GM21367 (cell line): Measurements from ENCODE around the gene MRPS15.
A peak's percentile ranks its signal among the peaks of the same experiment; 100 is the strongest.
"Not testable (repeated sequence)": the region's sequence is repeated elsewhere in the genome, so short reads cannot be mapped to it uniquely, and the experiment has no call there.

Experiments used
- ATAC-seq: cut with Tn5 transposase; IDR thresholded peaks from one replicate; pipeline ENCODE4 v1.9.1; 2021; ENCODE audit not compliant: unreplicated experiment

Gene MRPS15

DNA sequence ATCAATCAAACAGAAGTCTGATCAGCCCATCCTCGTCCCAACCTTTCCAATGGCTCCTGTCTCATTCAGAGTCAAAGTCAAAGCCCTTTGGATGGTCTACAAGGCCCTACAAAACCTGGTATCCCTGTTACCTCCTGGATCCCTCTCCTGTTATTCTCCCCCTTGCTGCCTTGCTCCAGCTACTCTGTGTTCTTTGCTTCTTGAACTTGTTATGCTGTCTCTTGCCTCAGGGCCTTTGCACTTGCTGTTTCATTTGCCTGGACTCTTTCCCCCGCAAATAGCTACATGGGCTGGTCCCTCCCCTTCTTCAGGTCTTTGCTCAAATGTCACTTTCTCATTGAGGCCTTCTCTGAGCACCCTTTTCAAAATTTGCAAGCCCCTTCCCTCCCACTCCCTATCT, 19.9 kb upstream of the MRPS15 start:
- no peak for ATAC-seq

DNA sequence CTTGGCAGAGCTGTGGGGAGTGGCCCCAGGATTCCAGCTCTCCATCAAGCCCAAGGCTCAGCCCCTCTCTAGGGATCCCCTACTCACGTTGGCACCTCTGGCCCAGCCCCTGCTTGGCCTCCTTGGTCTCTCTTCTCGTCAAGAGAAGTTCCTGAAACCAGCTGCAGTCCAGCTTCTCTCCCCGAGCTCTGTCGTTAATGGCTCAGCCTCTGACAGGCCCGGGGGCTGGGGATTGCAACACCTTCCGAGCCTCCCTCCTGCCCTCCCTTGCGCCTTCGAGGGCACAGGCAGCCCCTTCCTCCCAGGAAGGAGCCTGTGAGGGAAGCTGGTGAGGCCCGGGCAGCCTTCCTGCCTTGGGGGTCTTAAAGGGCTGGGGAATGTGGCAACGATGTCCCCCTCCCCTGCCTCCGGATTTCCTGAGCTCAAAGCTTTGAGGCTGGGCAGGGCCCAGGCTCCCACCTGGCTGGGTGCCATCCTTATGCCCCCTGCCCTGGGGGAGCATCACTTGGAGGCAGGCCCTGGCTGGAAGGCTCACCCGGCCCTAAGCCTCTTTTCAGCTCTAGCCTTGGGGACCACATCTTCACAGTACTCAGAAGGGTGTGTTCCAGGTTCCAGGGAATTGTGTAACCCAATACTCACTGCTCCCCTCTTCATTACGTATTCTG, 18.7 kb upstream of the MRPS15 start, which contains the start of gene CSF3R:
Gene CSF3R, minus strand, starts transcription at position 190 of the 665 bp plus-strand sequence. CDS start 3,417 bp downstream, outside the sequence.
- no peak for ATAC-seq

DNA sequence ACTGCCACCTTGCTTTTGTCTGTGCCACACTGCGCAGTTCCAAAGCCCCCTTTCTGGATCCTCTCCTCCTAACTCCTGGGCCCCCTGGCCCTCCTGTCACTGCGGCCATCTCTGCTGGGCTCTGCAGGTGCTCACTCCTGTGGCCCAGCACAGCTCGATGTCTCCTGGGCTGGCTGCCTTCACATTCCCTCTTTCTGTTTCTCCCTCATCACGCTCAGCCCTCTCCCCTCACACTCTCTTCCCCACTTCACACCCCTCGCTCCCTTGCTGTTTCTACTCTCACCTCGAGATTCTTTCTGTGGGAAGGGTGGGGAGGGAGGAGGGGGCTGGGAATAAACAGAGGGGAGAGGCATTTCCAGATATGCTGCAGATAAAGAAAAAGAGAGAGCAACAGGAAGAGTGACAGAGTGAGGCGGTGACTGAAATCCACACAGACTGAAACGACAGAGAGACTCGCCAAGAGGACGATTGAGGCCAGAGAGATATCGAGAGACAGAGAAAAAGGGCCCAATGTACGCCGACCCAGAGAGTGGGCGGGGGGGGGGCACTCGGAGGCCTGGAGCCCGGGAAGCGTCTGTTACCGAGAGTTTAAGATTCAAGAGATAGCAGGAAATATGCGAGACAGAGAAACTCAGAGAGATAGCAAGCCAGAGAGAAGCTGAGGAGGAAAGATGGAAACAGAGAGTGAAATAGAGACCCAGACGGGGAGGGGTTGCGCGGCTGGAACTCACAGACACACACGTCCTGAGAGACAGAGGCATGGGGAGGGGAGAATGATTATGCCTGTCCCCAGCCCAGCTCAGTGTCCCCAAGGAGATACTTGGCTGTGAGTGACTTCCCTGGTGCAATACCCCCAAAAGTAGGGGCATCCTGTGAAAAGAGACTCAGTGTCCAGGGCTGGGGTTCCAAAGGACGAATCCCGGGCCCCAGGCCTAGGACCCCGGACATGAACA, 17.9 kb upstream of the MRPS15 start:
- ATAC-seq, result no peak

DNA sequence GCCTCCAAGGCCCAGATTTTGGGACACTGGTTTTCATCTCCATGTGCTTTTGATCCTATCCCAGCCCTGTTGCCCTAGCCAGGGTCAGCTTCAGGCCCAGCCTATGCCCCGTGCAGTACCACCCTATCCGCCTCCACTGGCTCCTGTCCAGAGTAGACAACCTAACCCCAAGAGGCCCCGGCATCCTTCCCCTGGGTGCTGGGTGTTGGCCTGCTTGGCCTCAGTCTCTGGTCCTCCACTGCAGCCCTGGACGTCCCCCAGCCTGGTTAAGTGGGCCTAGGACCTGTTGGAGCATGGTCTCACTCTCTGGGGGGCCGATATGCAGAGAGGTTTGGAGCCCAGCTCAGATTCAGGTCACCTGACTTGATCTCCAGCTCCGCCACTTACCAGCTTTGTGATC, 16.9 kb upstream of the MRPS15 start:
- no peak for ATAC-seq

DNA sequence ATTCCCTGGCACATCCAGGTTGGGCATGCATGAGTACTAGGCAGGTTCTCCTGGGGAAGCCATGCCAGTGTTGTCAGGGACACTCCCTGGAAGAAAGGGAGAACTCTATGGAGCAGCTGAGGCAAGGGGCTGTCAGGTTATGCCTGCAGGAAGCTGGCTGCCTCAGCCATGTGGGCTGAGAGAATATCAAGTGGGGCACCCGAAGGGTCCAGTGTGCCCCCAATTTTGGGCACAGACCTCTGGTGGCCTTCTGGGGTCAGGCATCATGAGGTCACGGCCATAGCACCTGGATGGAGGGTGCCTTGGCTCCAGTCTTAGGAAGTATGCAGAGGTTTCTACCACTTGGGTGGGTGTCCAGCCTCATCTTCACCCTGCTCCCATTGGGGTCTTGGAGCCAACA, 16.0 kb upstream of the MRPS15 start:
- no peak for ATAC-seq

DNA sequence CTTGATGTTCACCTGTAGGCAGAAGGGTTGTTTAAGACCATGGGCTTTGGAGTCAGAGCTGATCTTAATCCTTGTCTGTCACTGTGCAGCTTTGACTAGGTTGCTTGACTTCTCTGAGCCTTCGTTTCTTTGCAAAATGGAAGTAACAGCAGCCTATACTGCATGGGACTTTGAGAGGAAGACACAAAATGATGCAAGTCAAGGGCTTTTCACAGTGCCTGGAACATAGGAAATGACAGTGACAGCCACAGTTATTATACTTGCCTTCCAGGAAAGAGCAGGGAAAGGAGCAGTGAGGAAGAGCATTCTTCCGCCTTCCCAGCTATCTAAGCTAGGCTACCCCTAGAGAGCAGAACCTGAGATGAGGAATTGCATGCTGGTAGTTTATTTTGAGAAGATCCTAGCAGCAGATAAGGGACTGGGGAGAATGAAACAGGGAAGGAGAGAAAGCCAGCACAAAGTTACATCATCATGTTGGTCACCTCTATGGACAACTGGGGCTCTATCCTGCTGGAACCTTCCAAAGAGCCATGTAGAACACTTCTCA, 15.4 kb upstream of the MRPS15 start:
- no peak for ATAC-seq

DNA sequence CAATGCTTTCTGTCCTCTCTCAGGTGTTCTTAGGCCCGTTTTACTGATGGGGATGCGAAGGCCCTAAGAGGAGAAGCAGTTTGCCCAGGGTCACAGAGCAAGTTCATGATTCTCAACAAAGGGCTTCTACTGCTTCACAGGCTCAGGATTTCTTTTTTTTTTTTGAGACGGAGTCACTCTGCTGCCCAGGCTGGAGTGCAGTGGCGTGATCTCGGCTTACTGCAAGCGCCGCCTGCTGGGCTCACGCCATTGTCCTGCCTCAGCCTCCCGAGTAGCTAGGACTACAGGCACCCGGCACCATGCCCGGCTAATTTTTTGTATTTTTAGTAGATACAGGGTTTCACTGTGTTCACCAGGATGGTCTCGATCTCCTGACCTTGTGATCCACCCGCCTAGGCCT, 13.4 kb upstream of the MRPS15 start:
- ATAC-seq, result not testable (repeated sequence)

DNA sequence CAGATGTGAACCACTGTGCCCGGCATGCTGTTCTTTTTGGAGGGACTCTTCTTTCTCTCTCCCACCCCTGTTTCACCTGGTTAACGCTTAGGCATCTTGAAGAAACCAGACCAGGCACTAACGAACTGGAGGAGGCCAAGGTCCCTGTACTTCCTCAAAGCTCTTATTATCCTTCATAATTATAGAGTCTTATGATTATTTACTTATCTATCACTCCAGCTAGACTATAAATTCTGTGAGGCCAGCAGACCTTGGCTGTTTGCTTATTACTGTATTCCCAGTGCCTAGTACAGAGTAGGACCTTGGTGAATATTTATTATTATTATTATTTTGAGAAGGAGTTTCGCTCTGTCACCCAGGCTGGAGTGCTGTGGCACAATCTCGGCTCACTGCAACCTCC, 12.8 kb upstream of the MRPS15 start:
- ATAC-seq, result no peak

DNA sequence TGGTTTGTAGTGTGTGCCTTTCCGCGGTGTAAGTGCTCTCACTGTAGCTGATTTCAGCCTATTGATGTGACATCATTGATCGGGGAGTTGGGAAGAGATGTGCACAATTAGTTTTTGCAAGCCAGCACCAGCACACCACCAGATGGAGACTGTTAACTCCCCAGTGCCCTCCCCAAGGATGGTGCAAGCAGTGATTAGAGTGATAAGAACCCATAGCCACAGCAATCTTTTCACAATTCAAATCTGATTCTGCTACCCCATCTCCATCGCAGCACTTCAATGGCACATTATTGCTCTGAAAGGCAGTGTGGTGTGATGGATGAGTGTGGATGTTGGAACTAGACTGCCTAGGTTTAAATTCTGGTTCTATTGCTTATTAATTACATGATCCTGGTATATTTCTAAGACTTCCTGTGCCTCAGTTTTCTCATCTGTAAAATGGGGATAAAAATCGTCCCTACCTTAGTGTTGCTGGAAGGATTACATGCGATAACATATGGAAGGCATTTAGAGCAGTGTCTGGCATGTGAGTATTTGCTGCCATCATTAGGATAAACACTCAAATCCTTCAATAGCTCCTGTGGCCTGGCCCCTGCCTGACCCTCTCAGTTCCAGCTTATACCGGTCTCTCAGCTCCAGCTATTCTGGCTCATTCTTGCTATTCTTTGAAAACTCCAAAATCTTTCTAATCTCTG, 11.9 kb upstream of the MRPS15 start:
- ATAC-seq, result no peak

DNA sequence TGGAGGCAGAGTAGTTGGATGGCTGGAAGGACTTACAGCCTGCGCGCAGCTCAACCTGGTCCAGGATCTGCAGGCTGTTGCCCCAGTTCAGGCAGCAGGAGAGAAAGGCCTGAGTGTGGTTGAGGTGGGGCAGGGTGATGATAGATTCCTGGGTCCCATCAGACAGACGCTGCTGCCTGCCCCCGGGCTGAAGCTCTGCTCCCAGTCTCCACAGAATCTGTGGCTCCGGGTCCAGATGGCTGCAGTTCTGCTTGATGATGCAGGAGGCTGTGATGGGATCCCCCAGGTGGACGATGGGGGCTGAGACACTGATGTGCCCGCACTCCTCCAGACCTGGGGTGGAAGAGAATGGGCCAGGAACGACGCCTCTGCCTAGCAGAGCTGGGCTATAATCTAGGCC, 11.2 kb upstream of the MRPS15 start:
- ATAC-seq, result no peak

DNA sequence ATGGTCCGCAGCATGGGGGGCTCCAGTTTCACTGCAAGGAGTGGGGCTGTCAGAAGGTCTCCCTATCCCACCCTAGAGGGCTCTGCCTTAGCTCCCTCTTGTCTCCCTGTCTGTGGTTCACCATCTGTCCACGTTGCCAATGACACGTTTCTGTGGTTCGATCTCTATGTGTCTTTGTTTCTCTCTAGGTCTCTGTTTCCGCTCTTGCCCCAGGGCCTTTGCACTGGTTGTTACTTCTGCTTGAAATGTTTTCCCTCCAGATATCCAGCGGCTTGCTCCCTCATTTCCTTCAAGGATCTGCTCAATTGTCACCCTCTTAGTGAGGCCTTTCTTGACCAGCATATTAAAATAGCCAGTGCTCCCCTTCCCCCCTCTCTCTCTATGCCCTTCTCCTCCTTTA, 8.5 kb upstream of the MRPS15 start:
- no peak for ATAC-seq

DNA sequence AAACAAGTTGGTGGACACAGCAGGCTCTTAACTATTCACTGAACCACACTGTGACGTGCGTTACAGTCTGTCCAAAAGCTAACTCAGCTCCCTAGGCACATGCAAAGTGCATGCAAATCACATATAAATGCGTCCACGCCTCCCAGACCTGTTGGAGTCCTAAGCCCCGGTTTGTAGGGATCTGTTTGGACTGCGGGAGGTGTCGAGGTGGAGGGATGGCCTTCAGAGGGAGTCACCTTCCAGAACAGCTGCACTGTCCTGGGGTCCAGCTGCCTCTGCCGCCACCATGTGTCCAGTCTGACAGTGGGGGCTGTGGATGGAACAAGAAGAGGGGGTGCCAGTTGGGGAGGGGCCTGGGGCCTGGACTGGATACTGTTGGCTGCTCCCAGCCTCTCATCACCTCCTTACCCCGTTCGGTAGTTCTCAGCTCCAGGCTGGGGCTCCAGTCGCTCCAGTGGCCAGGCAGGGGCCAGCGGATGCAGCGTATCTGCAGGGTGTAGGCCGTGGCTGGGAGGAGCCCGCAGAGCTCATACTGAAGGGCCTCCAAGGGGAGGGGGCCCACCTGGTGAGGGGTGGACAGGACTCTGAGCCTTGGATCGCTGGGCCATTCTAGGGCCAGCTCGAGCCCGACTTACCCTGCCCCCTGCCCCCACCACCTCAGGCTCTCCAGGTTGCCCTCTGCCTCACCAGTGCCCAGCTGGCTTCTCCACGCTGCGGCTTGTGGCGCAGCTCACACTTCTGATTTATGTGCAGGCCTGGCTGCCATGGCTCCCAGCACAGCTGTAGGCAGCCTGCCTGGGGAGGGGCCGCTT, 7.9 kb upstream of the MRPS15 start:
- ATAC-seq, result no peak

DNA sequence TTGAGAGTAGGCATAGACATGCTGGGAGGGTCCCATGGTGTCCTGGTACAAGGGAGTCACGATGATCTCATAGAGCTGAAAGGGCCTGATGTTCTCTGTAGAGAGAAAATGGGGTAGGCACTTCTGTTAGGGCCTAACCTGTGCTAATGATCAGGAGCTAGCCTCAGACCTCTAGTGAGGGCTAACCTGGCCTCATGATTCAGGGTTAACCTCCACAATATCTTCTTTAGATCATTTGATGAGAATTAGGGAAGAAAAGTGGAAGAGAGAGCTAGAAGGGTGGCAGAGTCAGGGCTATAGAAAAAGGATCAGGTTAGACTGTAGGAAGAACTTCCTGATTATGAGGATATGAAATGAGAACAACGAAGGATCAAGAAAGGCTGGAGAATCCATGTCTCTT, 5.0 kb upstream of the MRPS15 start:
- no peak for ATAC-seq

DNA sequence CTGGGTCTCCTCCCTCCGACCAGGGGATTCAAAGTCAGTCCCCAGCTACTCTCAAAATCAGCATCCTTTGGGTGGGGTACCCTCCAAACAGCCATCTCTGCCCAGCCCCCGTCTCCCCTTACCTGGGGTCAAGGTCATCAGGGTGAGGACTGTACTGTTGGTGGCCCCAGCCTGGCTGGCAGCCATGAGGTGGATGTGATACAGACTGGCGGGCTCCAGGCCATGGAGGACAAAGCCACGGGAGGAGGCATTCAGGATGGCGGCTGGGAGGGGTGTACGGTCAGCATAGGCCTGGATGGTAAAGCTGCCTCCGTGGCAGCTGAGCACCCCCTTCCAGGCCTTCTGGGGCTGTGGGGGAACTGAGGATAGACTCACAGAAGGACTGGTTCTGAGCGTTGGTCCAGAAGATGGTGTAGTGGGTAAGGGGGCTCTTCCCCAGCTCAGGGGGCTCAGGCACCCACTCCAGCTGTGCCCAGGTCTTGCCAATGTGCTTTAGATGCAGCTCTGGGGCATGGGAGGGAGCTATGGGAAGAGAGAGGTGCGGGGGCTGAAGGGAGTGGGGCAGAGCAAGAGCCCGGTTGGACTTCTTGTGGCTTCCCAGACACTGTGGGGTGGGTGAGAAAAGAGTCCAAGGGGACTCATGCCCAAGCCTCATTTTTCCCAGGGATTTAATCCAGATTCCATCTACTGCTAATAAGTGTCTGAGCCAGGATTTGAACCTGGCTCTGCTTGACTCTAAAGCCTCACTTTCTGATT, 3.7 kb upstream of the MRPS15 start:
- ATAC-seq, result no peak

DNA sequence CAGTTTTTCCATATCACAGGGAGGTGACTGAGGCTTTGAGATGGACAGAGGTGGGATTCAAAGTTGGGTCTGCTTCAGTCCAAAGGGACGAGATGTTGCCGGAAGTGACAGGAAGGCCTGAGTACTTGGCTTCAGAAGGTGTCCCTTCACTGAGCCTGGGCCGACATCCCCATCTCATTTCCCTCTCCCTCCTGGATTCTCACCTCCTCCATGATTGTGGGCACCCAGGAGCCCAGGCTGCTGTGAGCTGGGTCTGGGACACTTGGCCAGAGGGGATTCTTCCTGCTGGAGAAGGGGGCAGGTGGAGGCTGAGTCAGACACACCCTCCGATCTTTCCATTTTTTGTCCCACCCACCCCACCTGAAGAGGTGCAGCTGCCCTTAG, 2.8 kb upstream of the MRPS15 start:
- no peak for ATAC-seq

DNA sequence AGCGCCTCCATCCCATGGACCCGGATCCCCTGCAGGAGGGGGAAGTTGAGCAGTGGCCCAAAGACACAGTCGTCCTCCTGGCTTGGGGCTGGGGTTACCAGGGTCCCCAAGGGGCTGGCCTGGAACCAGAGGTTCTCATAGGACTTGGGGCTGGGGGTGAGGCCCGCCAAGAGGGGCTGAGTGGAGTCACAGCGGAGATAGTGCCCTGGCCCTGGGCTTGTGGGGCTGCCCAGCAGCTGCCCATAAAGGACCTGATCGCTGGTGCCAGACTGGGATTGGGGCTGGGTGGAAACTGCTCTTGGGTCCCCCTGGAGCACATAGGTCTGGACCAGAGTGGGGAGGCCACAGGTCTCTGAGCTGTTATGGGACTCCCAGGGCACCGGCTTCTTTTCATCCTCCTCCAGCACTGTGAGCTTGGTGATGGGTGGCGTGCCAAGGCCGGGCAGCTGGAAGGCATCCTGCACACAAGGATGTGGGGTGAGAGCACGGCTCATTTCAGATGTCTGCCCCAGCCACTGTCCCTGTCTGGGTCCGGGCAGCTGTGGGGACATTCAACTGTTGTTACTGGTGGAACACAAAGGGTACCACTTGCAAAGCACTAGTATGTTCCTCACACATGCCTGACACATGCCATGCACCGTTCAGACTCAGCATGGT, 2.3 kb upstream of the MRPS15 start:
- ATAC-seq, result no peak

DNA sequence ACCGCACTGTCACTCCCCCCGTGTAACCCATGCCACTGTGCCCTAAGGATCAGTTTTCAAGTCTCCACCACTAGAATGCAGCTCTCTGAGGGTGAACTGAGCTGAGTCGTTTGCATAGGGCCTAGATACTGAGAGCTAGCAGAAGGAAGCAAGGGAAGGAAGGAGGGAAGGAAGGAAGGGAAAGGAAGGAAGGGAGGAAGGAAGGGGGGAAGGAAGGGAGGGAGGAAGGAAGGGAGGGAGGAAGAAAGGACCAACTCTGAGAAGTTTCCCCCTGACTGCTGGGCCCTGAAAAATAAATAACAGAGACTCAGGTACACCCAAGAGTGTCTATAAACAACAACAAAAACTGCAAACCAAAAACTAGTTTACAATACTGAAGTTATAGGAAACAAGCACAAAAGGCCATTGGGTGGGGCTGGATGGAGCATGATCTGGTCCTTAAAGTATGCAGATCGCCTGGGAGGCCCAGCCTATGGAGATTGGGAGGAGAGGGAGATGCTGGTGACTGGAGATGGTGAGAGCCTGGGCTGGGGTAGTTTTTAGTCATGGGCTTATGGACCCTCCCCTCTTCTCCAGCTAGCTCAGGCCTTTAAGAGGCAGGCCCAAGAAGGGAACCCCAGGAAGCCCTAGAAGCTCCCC, 1.7 kb upstream of the MRPS15 start:
- ATAC-seq, result no peak

DNA sequence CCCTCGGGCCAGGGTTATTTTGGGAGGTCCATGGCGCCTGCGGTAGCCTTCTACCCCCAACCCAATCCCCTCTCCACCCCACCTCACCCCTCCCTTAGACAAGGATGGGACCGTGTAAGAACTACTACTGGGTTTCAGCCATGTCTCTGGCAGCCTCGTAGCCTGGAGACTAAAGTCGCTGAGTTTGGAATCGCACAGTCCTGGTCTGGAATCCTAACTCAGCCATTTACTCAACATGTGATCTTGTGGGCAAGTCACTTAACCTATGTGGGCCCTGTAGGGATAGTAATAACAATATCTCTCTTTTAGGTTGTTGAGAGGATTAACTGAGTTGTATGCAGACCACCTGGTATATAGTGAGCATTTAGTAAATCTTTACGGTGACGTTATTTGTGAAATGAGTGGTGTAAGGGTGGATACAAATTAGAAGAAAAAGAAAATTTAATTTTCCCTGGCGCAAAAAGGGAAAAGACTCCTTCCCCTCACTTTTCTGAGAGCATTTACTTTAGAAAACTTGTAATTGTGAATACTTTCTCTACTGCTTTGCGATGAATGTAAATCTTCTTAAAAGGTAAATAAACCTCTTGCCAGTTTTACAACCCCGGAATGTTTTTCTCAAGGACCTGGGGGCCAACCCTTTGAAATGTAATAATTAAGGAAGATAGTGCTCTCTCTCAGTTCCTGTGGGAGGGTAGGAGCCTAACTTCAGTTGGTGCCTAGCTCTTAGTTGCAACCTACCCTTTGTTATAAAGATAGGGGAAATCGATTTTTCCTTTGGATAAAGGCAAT, 615 bp upstream of the MRPS15 start:
- ATAC-seq, result peak; percentile 22
